K562 (cell line): ENCODE results near the gene CACNA1E. TPM values are rescaled to one million over a fixed set of nuclear protein-coding genes. Genes with fewer than 3 reads are reported as not detected.

Experiments used
- ATAC-seq: fragments of 200-7000 bp; cut with Tn5 transposase; 3 replicates; pipeline ENCODE4 v1.9.1; 2020; ENCODE audit warnings: moderate library complexity
- BruUV-seq: library from RNA; stranded (reverse); fragments of 400-500 nt; replicated peaks from 2 replicates; lab custom pipeline; 2021; lab: Mats Ljungman, UMichigan
- CTCF ChIA-PET: fragments of 300-600 bp; formaldehyde crosslinking; extraction: SDS; loops from one replicate; lab custom pipeline; 2021; ENCODE audit warnings: low intra/inter-chr PET ratio; lab: Yijun Ruan, JAX
- POLR2A ChIA-PET: fragments of 300-600, 350-650 bp; sonication (Branson Sonifier 250); formaldehyde crosslinking; extraction: SDS; loops from one replicate; lab custom pipeline; 2021; ENCODE audit warnings: antibody characterized with exemption, inconsistent platforms; lab: Yijun Ruan, JAX
- DNase-seq, 4 experiments: peaks; one replicate each; pipeline versions ENCODE4 v3.0.0 to v3.0.0-alpha.2; 2011 to 2018; ENCODE audit warnings: low spot score in 3 of 4, mixed read lengths in 3 of 4; ENCODE audit errors: extremely low read depth in 1 of 4
- FAIRE-seq: peaks from 2 replicates; lab custom pipeline; 2011; peaks lifted over from hg19 to GRCh38; lab: Jason Lieb, UNC
- H2AFZ ChIP-seq: 2 replicates; pipeline ENCODE4 v1.6.0; 2011; ENCODE audit warnings: low read depth, low read length, control low read depth, inconsistent platforms
- H3K27ac ChIP-seq: fragments of 200-600 bp; 3 replicates; pipeline ENCODE4 v1.8.0; 2011; ENCODE audit warnings: low read depth, mild to moderate bottlenecking, control low read depth, inconsistent platforms, low read length, moderate library complexity, mixed read lengths; ENCODE audit errors: extremely low read depth
- H3K27me3 ChIP-seq, 2 experiments: fragments of 300-600 bp in 1 of 2; 2 replicates in 1 of 2; 3 replicates in 1 of 2; pipeline versions ENCODE4 v1.6.0 to v1.8.0; 2011; ENCODE audit warnings: inconsistent platforms in 2 of 2, low read length in 2 of 2, mild to moderate bottlenecking in 1 of 2, mixed read lengths in 1 of 2, moderate library complexity in 1 of 2; ENCODE audit not compliant: control insufficient read depth in 2 of 2, insufficient read depth in 2 of 2
- H3K36me3 ChIP-seq: fragments of 300-600 bp; 3 replicates; pipeline ENCODE4 v1.8.0; 2011; ENCODE audit warnings: mild to moderate bottlenecking, low read length, inconsistent platforms; ENCODE audit not compliant: control insufficient read depth, insufficient read depth
- H3K4me1 ChIP-seq, 2 experiments: fragments of 200-600 bp in 1 of 2; replicated peaks in 1 of 2; 2 replicates in 1 of 2; 3 replicates in 1 of 2; pipeline versions ENCODE4 v1.5.1 to v1.8.0; 2011; ENCODE audit warnings: inconsistent platforms in 2 of 2, low read length in 2 of 2, mild to moderate bottlenecking in 1 of 2, mixed read lengths in 1 of 2, moderate library complexity in 1 of 2; ENCODE audit not compliant: control insufficient read depth in 2 of 2, insufficient read depth in 2 of 2
- H3K4me2 ChIP-seq: 2 replicates; pipeline ENCODE4 v1.6.1; 2011; ENCODE audit warnings: low read length, control low read depth, inconsistent platforms, mixed read lengths; ENCODE audit not compliant: insufficient read depth
- H3K4me3 ChIP-seq: fragments of 200-600 bp; sonication (generic), shearing (Covaris generic); 2 replicates; pipeline ENCODE4 v1.5.1; 2016; ENCODE audit warnings: control low read depth, inconsistent platforms
- H3K79me2 ChIP-seq: fragments of 200-600 bp; 3 replicates; pipeline ENCODE4 v1.8.0; 2011; ENCODE audit warnings: low read length, inconsistent platforms; ENCODE audit not compliant: control insufficient read depth, insufficient read depth
- H3K9ac ChIP-seq, 2 experiments: 2 replicates each; pipeline versions ENCODE4 v1.6.0 to v1.6.1; 2011; ENCODE audit warnings: low read depth in 2 of 2, low read length in 2 of 2, control low read depth in 1 of 2, inconsistent platforms in 1 of 2, mild to moderate bottlenecking in 1 of 2, mixed read lengths in 1 of 2; ENCODE audit not compliant: insufficient read depth in 1 of 2
- H3K9me1 ChIP-seq: one replicate; pipeline ENCODE4 v1.6.0; 2011; ENCODE audit warnings: inconsistent platforms, mild to moderate bottlenecking, low read length, moderate library complexity; ENCODE audit not compliant: control insufficient read depth, insufficient read depth
- H3K9me3 ChIP-seq: replicated peaks from 2 replicates; pipeline ENCODE4 v1.5.1; 2011; ENCODE audit warnings: low read depth, low read length, inconsistent platforms; ENCODE audit not compliant: control insufficient read depth, insufficient read depth
- H4K20me1 ChIP-seq: replicated peaks from 2 replicates; pipeline ENCODE4 v1.6.1; 2011; ENCODE audit warnings: low read length, inconsistent platforms, mixed read lengths; ENCODE audit not compliant: control insufficient read depth, insufficient read depth
- CCAR2 ChIP-seq: fragments of 200-400 bp; formaldehyde crosslinking; IDR thresholded peaks from 2 replicates; pipeline ENCODE4 v1.6.1; 2017; ENCODE audit warnings: mild to moderate bottlenecking, low read depth, low read length
- FOS ChIP-seq: IDR thresholded peaks from 3 replicates; pipeline ENCODE4 v1.6.1; 2011; ENCODE audit not compliant: insufficient read length; ENCODE audit errors: extremely low read depth
- JUN ChIP-seq, 2 experiments: sonication (generic) in 1 of 2; formaldehyde crosslinking in 1 of 2; IDR thresholded peaks; 2 replicates each; pipeline versions ENCODE4 v1.6.1 to v1.8.0; 2012 to 2022; ENCODE audit warnings: borderline replicate concordance in 2 of 2, mild to moderate bottlenecking in 2 of 2, improper control_type of control experiment in 1 of 2, low read depth in 1 of 2, low read length in 1 of 2, missing genetic modification reagents in 1 of 2
- KLF10 ChIP-seq: fragments of 250-450 bp; sonication (Bioruptor Pico); IDR thresholded peaks from 2 replicates; pipeline ENCODE4 v1.6.1; 2021; ENCODE audit warnings: matching md5 sums
- NR4A1 ChIP-seq, 2 experiments: fragments of 250-450 bp in 1 of 2; fragments of 450-650 bp in 1 of 2; sonication (Bioruptor Pico) in 1 of 2; IDR thresholded peaks; 2 replicates each; pipeline versions ENCODE4 v1.4.0 to v1.6.1; 2016 to 2020; ENCODE audit warnings: mild to moderate bottlenecking in 2 of 2, missing compliant biosample characterization in 1 of 2, missing genetic modification characterization in 1 of 2, moderate library complexity in 1 of 2
- PKNOX1 ChIP-seq: fragments of 450-650 bp; IDR thresholded peaks from 2 replicates; pipeline ENCODE4 v1.6.1; 2016
- RCOR1 ChIP-seq, 2 experiments: IDR thresholded peaks; 2 replicates each; pipeline ENCODE4 v1.6.1; 2012; ENCODE audit warnings: low read depth in 2 of 2, low read length in 2 of 2, borderline replicate concordance in 1 of 2, improper control_type of control experiment in 1 of 2
- ZNF444 ChIP-seq: fragments of 250-450 bp; sonication (Bioruptor Pico); IDR thresholded peaks from 2 replicates; pipeline ENCODE4 v1.4.0; 2020; ENCODE audit warnings: mild to moderate bottlenecking, moderate library complexity
- ZNF668 ChIP-seq: fragments of 250-450 bp; sonication (Bioruptor Pico); IDR thresholded peaks from 2 replicates; pipeline ENCODE4 v1.8.0; 2022; ENCODE audit warnings: mild to moderate bottlenecking, inconsistent platforms
- WGBS: fragments of 100-300 bp; shearing (Covaris generic); methylation state at CpG from one replicate; pipeline ENCODE4 v1.1.6; 2016; ENCODE audit warnings: low coverage, mixed read lengths; ENCODE audit not compliant: insufficient coverage; ENCODE audit errors: missing lambda C conversion rate; 5-methylcytosine and 5-hydroxymethylcytosine counted together
- in situ Hi-C: fragments of 300-500 bp; cut with MboI; formaldehyde crosslinking; loops from 4 replicates; pipeline ENCODE4 v1.15.0; 2018; ENCODE audit warnings: inconsistent platforms, mixed read lengths
- intact Hi-C: fragments of 100-400 bp; cut with micrococcal nuclease; formaldehyde crosslinking; loops from 2 replicates; pipeline ENCODE4 v1.14.2; 2022
- polyA plus RNA-seq, 8 experiments: library from polyadenylated mRNA; depleted of rRNA in 4 of 8; stranded (reverse) in 5 of 8; unstranded in 3 of 8; fragments of >200 nt; fragmentation: Nextera tagmentation in 2 of 8; fragmentation: Illumina TruSeq in 1 of 8; extraction: Ambion mirVana in 2 of 8; extraction: Trizol in 1 of 8; gene quantifications; 2 replicates each; pipeline versions ENCODE4 v1.2.1 to v1.2.3, GENCODE V29; 2011 to 2014; ENCODE audit warnings: inconsistent platforms in 1 of 8, missing spikeins in 1 of 8
- total RNA-seq, 7 experiments: library from RNA; depleted of rRNA in 6 of 7; stranded (reverse); fragments of >200 nt in 6 of 7; fragmentation: Illumina TruSeq in 2 of 7; extraction: Trizol in 2 of 7; gene quantifications; 2 replicates each; pipeline versions ENCODE4 v1.2.1 to v1.2.3, GENCODE V29; 2011 to 2021; ENCODE audit warnings: low replicate concordance in 1 of 7
- TF ChIP-seq, protein P1 (sequence below): fragments of 450-650 bp; formaldehyde crosslinking; IDR thresholded peaks from 2 replicates; pipeline ENCODE4 v1.4.0; 2020; ENCODE audit warnings: mild to moderate bottlenecking
- TF ChIP-seq, protein P2 (sequence below): fragments of 150-350 bp; conservative IDR thresholded peaks from 2 replicates; pipeline ENCODE4 v1.6.1; 2014; ENCODE audit warnings: low read length
- TF ChIP-seq, protein P3 (sequence below): fragments of 450-650 bp; IDR thresholded peaks from one replicate; pipeline ENCODE4 v1.6.1; 2018; ENCODE audit warnings: mild to moderate bottlenecking, moderate library complexity; ENCODE audit not compliant: partially characterized antibody

The CACNA1E gene
- total and polyA plus RNA-seq, 9 of the 15 experiments (the other 6 are each of a cell fraction or from before 2014, with no cell fraction given): under 0.01 to 0.04 TPM; not detected in 7

GRCh38 chr1:181506563-181507353 is 23.4 kb downstream of the CACNA1E start:
- Histone ChIP-seq H3K79me2 (no peaks in the 10 kb centered on the region), H3K36me3 (no peaks in the 10 kb centered on the region), H3K4me3 (no peak overlapping the region), H3K9me3 (no peaks in the 10 kb centered on the region), H3K4me1 (no peaks in the 10 kb centered on the region), H4K20me1 (no peaks in the 10 kb centered on the region), H3K27me3 (no peaks in the 10 kb centered on the region), H3K27ac (no peak overlapping the region), H2AFZ (no peak overlapping the region), H3K9me1 (no peaks in the 10 kb centered on the region), H3K9ac (no peak overlapping the region), H3K4me2 (no peak overlapping the region)
- intact Hi-C loops (no loop called here), in situ Hi-C loops (no loop called here)
- ChIA-PET CTCF (no interaction called here), POLR2A (no interaction called here)
- DNase-seq (no peak), FAIRE-seq (no peak), ATAC-seq (no peak)
- BruUV-seq: no TSS peak
- 2% methylated on average over 5 of the region's 5 CpGs for WGBS
- TF ChIP-seq RCOR1 (IDR thresholded peaks at IDR 0.05; ENCODE audit: borderline replicate concordance in 1 of 2, low read depth in 2 of 2, low read length in 2 of 2) (no peak), ZNF668 (CRISPR knock-in tag) (no peak), FOS (no peak), JUN (IDR thresholded peaks at IDR 0.05; ENCODE audit: borderline replicate concordance, low read depth, low read length) (no peak), JUN (CRISPR knock-in tag; IDR thresholded peaks at IDR 0.05; ENCODE audit: borderline replicate concordance) (no peak), NR4A1 (CRISPR knock-in tag; IDR thresholded peaks at IDR 0.05) (no peak), NR4A1 (tag; IDR thresholded peaks at IDR 0.05) (no peak), ZNF444 (CRISPR knock-in tag) (no peak), CCAR2 (no peak), KLF10 (CRISPR knock-in tag) (no peak), PKNOX1 (no peak)
- TF ChIP-seq, protein P1, sequence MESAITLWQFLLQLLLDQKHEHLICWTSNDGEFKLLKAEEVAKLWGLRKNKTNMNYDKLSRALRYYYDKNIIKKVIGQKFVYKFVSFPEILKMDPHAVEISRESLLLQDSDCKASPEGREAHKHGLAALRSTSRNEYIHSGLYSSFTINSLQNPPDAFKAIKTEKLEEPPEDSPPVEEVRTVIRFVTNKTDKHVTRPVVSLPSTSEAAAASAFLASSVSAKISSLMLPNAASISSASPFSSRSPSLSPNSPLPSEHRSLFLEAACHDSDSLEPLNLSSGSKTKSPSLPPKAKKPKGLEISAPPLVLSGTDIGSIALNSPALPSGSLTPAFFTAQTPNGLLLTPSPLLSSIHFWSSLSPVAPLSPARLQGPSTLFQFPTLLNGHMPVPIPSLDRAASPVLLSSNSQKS (CRISPR knock-in tag): no peak
- TF ChIP-seq, protein P2, sequence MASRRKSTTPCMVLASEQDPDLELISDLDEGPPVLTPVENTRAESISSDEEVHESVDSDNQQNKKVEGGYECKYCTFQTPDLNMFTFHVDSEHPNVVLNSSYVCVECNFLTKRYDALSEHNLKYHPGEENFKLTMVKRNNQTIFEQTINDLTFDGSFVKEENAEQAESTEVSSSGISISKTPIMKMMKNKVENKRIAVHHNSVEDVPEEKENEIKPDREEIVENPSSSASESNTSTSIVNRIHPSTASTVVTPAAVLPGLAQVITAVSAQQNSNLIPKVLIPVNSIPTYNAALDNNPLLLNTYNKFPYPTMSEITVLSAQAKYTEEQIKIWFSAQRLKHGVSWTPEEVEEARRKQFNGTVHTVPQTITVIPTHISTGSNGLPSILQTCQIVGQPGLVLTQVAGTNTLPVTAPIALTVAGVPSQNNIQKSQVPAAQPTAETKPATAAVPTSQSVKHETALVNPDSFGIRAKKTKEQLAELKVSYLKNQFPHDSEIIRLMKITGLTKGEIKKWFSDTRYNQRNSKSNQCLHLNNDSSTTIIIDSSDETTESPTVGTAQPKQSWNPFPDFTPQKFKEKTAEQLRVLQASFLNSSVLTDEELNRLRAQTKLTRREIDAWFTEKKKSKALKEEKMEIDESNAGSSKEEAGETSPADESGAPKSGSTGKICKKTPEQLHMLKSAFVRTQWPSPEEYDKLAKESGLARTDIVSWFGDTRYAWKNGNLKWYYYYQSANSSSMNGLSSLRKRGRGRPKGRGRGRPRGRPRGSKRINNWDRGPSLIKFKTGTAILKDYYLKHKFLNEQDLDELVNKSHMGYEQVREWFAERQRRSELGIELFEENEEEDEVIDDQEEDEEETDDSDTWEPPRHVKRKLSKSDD: no peak
- TF ChIP-seq, protein P3, sequence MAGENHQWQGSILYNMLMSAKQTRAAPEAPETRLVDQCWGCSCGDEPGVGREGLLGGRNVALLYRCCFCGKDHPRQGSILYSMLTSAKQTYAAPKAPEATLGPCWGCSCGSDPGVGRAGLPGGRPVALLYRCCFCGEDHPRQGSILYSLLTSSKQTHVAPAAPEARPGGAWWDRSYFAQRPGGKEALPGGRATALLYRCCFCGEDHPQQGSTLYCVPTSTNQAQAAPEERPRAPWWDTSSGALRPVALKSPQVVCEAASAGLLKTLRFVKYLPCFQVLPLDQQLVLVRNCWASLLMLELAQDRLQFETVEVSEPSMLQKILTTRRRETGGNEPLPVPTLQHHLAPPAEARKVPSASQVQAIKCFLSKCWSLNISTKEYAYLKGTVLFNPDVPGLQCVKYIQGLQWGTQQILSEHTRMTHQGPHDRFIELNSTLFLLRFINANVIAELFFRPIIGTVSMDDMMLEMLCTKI: no peak
